HG02943 (cell line): ENCODE data around the gene PRODH.
"Not testable (repeated sequence)": the region's sequence is repeated elsewhere in the genome, so short reads cannot be mapped to it uniquely, and the experiment has no call there.

ENCODE experiments used
- ATAC-seq: cut with Tn5 transposase; IDR thresholded peaks from one replicate; pipeline ENCODE4 v1.9.1; 2021; ENCODE audit warnings: mild to moderate bottlenecking, low read depth, moderate library complexity; ENCODE audit not compliant: unreplicated experiment

The PRODH gene

DNA sequence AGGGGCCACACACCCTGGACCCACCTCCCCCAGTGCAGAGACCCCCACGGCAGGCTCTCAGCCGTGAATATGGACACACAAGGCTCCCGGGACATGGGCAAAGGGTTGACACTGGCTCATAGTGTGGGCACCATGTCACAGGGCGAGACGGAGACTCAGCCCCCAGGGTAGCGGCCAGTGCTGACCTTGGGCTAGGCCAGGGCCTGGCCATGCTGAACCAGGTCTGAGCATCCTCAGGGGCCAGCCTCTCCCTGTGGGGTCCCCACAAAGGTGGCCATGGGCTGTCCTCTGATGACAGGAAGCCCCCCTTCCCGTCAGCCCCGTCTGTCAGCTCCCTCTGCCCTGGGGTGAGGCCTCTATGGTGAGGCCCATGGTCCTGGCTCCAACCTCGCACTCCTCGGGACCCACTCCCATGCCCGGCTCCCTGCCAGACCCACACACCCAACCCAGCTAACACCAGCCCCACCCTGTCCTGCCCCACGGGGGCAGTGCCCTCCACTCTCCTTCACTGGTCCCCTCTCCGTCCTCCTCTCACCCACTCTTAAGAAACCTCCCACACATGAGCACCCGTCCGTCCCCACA lies 19.0 kb upstream of the PRODH start:
- ATAC-seq, result no peak

DNA sequence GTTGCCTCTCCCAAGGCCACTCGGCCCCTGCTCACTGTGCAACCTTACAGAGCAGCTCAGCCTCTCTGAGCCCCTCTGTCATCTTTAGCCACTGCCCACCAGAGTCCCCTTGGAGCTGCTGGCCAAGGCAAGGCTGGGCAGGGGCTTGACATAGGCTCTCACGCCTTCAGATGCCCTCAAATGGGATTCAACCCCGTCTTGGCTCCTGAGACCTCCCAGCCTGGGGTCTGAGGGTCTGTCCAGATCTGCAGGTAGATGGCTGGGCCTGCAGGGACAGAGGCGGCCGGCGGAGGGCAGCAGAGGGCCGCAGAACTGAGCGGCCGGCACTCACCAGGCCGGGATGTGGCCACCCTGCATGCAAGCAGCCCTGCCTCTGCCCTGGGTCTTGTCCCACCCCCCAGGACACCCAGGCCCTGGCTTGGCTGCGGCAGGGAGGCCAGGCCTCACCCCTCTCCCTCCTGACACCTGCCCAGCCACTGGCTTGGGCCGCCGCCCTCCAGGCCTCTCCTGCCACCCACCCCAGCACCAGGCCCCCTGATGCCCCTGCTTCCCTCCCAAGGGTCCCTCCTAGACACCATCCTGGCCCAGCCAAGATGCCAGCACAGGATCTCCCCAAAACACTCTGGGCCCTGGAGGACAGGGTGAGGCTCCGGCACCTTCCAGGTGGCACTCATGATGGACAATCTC lies 18.4 kb upstream of the PRODH start:
- ATAC-seq, result not testable (repeated sequence)

DNA sequence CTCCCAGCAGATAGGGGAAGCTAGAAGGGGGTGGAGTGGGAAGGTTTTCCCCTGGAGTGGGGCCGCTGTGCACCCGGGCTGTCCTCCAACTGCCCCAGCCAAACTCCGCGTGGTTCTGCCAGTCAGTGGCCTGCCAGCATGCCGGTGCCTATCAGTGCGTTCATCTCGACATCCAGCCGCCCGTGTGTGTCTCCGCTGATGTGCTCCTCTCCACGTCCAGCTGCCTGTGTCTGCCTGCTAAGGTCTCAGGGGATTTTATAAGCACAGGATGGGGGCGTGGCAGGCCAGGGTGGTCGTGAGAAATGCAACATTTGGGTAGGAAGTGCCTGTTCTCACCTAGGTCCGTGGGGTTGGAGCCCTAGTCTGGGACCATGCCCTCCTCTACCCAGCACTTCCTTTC lies 17.0 kb upstream of the PRODH start:
- not testable (repeated sequence) for ATAC-seq

DNA sequence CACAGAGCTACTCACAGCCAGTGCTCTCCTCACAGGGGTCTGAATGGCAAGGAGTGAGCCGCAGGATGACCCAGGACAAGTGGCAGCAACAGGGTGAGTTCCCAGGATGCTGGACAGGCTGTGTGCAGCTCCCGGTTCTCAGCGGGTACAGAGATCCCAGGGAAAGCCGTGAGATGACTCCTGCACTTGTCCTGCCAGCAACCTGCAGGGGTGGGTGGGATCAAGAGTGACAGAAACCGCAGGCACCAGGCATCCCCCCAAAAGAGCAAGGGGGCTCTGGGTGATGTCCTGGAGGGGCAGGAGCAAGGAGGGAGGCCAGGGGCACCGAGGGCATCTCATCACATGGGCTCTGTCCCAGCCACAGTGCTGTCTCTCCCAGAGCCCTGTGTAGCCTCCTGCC lies 15.9 kb upstream of the PRODH start:
- ATAC-seq, result no peak

DNA sequence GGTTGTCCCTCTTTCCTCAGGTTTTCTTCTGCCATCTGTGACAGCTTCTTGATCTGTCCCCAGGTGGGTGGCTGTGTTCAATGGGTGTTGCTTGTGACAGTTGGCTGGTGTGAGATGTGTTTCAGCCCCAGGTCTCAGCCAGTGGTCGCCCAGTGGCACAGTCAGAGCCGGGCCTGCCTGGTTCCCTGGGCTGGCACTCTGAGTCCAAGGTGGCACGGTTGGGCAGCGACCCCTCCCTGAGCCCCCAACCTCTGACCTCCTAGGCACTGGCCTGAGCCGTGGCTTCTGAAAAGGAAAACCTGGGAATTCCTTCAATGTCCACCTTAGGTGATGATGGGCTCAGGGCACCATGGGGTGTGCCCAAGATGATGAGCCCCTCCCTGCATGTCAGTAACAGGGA lies 14.0 kb upstream of the PRODH start:
- ATAC-seq, result no peak

DNA sequence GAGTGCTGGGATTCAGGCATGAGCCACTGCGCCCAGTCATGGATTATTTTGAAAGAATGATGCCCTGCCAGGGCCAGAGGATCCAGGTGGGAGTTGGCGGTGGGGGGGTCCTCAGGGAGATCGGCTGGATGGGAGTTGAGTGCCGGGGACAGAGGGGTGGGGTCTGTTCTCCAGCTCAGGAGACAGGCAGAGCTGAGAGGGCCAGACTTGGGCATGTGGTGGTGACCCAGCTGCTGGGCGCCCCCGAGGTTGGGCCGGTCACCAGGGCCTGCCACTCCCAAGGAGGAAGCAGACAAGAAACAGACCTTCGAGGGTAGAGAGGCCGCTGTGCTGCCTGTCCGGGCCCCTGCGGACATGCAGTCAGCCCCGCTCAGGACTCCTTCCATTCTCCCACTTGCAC lies 11.8 kb upstream of the PRODH start:
- ATAC-seq, result no peak

DNA sequence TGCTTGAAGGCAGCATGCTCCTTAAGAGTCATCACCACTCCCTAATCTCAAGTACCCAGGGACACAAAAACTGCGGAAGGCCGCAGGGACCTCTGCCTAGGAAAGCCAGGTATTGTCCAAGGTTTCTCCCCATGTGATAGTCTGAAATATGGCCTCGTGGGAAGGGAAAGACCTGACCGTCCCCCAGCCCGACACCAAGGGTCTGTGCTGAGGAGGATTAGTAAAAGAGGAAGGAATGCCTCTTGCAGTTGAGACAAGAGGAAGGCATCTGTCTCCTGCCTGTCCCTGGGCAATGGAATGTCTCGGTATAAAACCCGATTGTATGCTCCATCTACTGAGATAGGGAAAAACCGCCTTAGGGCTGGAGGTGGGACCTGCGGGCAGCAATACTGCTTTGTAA lies 11.0 kb upstream of the PRODH start:
- not testable (repeated sequence) for ATAC-seq

DNA sequence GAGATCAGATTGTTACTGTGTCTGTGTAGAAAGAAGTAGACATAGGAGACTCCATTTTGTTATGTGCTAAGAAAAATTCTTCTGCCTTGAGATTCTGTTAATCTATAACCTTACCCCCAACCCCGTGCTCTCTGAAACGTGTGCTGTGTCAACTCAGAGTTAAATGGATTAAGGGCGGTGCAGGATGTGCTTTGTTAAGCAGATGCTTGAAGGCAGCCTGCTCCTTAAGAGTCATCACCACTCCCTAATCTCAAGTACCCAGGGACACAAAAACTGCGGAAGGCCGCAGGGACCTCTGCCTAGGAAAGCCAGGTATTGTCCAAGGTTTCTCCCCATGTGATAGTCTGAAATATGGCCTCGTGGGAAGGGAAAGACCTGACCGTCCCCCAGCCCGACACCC lies 2.6 kb upstream of the PRODH start:
- ATAC-seq, result not testable (repeated sequence)

DNA sequence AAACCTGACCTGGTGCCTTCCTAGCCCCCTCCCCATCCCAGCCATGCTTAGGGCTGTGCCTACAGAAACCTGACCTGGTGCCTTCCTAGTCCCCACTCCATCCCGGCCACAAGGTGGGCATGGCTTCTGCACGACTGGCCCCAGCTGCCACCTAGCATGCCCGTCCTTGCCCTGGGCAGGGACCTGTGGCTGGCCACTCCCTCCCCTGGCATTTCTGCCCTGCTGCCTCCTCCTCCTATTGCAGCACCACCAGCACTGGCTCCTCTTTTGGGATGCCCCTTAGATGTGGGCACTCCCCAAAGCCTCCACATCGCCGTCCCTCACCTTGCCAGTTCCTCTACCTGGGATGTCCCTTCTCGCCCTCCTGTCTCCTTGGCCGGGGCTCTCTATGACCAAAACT lies 1.4 kb downstream of the PRODH start:
- ATAC-seq, result not testable (repeated sequence)

DNA sequence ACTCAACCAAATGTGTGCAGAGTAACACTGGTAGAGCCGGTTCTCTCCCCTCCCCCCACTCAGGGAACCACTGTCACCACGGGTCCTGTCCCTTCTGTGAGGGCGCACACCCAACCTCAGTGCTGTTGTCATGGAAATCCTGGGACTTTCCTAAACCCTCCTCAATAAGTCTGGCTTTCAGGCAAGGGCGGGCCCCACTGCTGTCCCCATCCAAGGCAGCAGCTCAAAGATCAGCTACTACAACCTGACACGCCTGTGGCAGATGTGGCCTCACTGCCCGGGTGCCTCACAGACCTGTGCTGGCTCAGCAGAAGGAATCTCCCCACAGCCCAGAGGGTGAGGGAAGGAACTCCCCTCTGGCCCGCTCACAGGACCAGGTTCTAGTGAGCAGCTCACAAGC lies 2.2 kb downstream of the PRODH start:
- ATAC-seq, result no peak

DNA sequence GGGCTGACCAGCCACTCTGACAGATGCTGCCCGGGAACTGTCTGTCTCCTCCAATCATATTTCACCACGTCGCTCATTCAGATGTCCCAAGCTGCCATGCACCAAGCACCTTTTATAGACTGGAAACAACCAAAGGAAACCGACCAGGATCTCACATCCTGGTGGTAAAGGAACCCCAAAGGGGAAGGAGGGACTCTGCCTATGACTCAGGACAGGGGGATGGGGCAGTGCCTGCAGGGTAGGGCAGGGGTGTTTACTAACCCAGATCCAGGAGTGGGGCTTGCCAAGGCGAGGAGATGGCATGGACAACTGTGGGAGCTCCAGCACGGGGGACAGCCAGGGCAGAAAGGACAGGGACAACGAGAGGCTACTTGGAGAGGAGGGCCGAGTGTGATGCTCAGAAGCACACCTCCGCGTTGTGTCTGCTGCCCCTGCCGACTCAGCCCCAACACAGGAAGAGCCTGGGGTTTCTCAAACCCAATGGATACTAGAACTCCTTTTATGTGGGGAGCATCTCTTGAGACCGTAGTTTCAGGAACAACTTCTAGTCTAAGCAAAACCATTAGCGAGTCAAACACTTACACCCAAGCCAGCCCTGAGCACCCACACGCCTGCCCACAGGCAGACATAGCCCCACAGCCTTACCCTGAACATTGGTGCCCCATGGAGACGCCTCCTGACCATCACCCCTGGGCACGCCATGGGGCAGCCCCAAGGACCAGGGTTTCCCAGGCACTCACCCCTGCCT lies 4.0 kb downstream of the PRODH start:
- no peak for ATAC-seq

DNA sequence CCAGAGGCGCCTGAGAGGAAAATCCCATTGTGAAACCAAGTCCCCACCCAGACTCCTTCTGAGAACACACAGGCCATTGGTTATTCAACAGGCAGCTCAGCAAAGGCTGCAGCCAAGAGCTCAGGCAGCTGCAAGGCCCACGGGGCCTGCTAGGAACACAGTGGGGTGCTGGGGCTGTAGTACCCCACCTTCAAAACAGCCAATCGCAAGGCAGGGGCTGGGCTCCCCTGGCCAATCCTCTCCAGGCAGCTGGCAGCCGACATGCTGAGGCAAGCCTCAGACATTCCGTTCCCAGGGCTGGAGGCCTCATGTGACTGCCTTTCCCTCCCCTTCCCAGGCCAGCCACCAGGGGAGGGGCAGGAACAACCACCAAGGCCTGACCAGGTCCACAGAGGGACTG lies 6.6 kb downstream of the PRODH start:
- no peak for ATAC-seq

DNA sequence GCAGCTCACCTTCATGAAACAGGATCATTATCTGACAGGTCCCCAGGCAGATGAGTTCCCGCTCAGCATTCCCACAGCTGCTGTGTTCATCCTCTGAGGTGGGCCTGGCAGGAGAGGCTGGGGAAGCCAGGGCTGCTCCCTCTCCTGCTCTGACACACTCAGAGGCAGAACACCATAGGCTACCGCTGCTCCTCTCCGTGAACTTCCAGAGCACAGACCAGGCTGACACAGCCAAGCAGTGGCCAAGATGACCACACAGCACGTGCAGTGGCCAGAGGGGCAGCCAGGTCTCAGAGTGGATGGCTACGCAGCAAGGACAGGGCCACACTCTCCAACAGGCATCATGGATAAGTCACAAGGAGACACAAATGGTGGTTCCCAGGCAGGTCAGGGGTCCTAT lies 8.5 kb downstream of the PRODH start:
- no peak for ATAC-seq

DNA sequence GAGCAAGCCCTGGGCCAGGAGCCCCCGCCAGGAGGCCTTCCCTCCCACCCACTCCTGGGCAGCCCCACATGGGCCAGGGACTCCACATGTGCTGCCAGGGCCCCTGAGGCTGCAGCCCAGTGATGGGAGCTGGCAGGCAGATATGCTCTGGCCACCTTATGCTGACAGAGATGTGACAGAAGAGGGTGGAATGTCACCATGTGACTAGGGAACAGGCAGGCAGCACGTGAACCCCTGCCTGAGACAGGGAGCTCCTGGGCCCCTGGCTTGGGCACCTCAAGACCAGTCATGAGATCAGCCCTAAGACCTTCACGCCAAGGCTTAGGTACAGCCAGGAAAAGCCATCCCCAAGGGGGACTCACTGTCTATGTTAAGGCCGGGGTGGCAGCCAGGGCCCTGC lies 9.1 kb downstream of the PRODH start:
- no peak for ATAC-seq

DNA sequence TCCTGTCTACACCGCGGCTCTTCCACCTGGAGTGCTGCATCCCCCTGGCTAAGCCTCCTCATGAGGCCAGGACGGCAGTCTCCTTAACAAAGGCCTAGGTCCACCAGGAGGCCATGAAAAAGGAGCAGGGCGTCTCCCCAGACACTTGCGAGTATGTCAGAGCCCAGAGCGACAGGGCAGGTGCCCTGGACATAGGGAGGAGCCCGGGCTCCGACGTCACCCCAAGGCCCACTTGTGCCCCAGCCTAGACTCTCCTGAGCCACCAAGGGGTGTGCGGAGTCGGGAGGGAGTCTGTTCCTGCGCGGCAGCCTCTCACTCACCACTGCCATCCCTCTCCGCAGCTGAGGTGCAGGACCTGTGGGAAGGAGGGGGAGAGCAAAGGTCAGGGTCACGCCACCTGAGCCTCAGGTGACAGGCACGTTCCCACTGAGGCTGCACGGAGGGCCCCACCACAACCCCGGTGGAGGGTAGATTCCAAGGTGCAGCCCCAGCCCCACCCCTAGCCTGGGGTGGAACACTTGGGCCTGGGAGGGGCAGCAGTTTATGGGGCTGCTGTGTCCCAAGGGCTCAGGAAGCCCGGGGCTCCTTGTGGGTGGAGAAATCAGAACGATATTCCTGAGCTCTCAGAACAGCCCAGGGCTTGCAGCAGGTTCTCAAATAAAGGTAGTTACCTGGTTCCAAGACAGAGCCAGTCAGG lies 10.6 kb downstream of the PRODH start:
- no peak for ATAC-seq

DNA sequence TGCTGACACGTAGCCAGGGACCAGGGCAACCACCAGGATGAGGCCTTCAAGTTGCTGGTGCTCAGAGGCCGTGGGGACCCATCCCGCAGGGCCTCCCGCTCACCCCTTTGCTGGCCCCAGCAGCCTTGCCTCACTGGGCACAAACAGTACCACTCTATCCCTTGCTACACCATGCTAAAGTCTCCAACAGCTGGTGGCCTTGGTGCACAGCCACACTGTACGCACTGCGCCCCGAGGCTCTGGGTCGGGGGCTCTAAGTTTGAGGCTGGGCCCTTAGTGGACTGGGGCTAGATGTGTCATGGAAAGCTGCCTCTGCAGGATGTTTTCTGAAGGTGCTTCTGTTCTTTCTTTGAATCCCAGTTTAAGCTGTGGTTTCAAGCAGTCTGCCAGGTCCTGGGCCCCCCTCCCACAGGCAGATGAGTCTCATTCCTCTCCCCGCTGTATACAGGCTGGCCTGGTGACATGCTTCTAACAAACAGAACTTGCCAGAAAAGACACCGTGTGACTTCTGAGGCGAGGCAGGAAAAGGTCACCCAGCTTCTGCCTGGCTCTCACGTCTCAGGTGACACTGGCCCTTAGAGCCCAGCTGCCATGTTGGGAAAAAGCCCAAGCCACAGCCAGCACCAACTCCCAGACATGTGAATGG lies 15.7 kb downstream of the PRODH start:
- ATAC-seq, result not testable (repeated sequence)

DNA sequence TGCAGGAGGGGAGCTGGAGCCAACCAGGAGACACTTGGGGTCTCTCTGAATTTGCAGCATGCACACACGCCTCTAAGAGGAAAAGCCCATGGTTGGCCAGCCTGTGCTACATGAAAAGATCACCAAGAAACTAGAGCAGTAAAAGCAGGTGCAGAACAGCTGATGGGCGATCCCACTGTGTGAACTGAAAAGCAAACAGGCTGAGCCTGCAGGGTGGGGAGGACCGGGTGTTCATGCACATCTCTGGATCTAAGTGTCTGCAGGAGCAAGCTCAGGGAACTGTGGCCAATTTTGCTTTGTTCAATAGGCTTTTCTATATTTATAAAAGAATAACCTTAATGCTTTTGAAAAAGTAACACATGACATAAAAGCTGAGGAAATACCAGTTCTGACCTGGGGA lies 18.3 kb downstream of the PRODH start:
- not testable (repeated sequence) for ATAC-seq

DNA sequence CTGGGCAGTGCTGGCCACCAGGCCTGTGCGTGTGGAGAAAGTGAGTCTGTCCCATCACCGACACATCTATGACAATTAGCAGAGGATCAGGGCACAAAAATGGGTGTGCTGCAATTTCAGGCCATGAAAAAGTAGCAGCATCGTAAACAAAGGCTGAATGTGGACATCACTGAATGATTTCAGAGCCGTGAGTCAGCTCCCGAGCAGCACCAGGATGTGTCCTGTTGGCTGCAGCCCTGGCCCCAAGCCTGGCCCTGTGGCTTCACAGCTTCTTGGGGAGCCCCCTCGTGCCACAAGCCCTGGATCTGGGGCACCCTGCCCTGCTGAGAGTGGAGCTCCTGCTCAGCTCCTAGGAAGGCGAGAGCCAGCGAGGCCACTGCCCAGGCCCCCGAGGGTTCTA lies 20.5 kb downstream of the PRODH start:
- not testable (repeated sequence) for ATAC-seq

DNA sequence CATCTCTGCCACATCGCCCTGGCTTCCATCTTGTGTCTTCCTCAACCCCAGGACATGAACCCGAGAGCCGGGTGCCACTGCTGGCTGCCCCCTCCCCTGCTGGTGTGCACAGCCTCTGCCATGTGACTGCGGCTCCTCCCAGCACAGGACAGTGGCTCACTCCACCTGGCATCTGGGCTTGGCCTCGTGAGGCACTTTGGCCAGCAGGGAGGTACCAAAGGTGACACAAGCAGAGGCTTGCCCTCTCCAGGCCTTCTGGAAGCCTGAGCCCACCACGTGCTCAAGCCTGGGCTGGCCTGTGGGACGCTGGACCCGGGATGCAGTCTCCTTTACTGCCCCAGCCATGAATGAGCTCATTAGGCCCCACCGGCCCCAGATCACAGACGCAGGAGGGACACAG lies 21.5 kb downstream of the PRODH start:
- ATAC-seq, result not testable (repeated sequence)

DNA sequence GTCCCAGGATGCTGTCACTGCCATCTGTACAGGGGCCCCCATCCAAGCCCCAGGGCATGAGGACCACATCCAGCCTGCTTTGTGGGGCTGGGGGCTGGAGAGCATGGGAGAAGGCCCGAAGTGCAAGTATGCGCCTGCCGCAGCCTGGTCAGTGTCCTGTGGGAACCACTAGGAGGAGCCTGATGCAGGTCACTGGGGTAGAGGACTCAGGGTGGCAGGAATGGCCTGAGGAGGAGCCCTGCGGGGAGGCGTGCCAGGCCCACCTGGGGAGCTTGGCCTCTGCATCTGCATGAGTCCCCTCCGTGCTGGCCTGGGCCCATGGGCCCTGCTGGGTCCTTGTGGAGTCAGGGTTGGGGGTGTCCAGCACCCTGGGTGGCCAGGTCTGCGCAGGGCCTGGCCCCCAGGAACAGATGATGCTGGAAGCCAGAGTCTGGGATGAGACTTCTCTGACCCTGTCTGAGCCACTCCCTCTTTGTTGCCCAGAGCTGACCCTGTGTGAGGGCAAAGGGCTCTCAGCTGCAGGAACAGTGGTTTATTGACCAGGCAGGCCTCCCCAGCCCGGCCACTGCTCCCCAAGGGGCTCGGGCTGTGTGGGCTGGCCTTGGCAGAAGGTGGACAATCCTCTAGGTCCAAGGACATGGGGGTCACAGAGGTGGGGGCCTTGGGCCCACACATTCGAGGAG lies 23.7 kb downstream of the PRODH start:
- ATAC-seq, result not testable (repeated sequence)
